Mononuclear cell (primary cell): ENCODE results near the gene DISC1. TPM values are rescaled to one million over a fixed set of nuclear protein-coding genes. Genes with fewer than 3 reads are reported as not detected.
"Not testable (repeated sequence)": the region's sequence is repeated elsewhere in the genome, so short reads cannot be mapped to it uniquely, and the experiment has no call there.

Experiments used
- H3K27me3 ChIP-seq: 2 replicates; pipeline ENCODE4 v1.6.0; 2011; ENCODE audit warnings: low read length, control low read depth; ENCODE audit not compliant: insufficient read depth
- H3K4me1 ChIP-seq: 2 replicates; pipeline ENCODE4 v1.5.1; 2011; ENCODE audit warnings: mild to moderate bottlenecking, low read length, control low read depth; ENCODE audit not compliant: insufficient read depth
- H3K4me3 ChIP-seq: 2 replicates; pipeline ENCODE4 v1.5.1; 2011; ENCODE audit warnings: mild to moderate bottlenecking, low read length, moderate library complexity
- H3K9me3 ChIP-seq: 2 replicates; pipeline ENCODE4 v1.5.1; 2011; ENCODE audit warnings: low read depth, mild to moderate bottlenecking, control low read depth, low read length
- total RNA-seq: library from RNA; depleted of rRNA; stranded (reverse); fragments of >200 nt; gene quantifications from one replicate; pipeline ENCODE4 v1.2.3, GENCODE V29; 2012

Gene DISC1
- total RNA-seq, 1 donor, result 17.2 TPM

GRCh38 chr1:231964961-231965360 lies 338.4 kb downstream of the DISC1 start:
- no peaks in the 10 kb centered on the region for H3K27me3 ChIP-seq
- no peak overlapping the region for H3K4me3 ChIP-seq
- H3K4me1 ChIP-seq, result peaks cover 26% of the 10 kb centered on the region
- H3K9me3 ChIP-seq, result no peaks in the 10 kb centered on the region

GRCh38 chr1:231965615-231966014 lies 339.0 kb downstream of the DISC1 start:
- Histone ChIP-seq H3K4me1 (peaks cover 30% of the 10 kb centered on the region), H3K27me3 (no peaks in the 10 kb centered on the region), H3K4me3 (no peak overlapping the region), H3K9me3 (no peaks in the 10 kb centered on the region)

- no peaks in the 10 kb centered on the region for H3K27me3 ChIP-seq
- H3K4me3 ChIP-seq, result no peak overlapping the region
- no peaks in the 10 kb centered on the region for H3K9me3 ChIP-seq
- peaks cover 44% of the 10 kb centered on the region for H3K4me1 ChIP-seq
Measured at GRCh38 chr1:231966983-231967382, 340.4 kb downstream of the DISC1 start.

GRCh38 chr1:231969076-231969475 lies 342.5 kb downstream of the DISC1 start:
- no peaks in the 10 kb centered on the region for H3K9me3 ChIP-seq
- no peaks in the 10 kb centered on the region for H3K27me3 ChIP-seq
- no peak overlapping the region for H3K4me3 ChIP-seq
- peaks cover 43% of the 10 kb centered on the region for H3K4me1 ChIP-seq

GRCh38 chr1:231969761-231970160 lies 343.2 kb downstream of the DISC1 start:
- H3K9me3 ChIP-seq, H3K4me3 ChIP-seq, H3K27me3 ChIP-seq: not testable (repeated sequence)
- H3K4me1 ChIP-seq, result peaks cover 38% of the 10 kb centered on the region

GRCh38 chr1:231970684-231971083 lies 344.1 kb downstream of the DISC1 start:
- no peaks in the 10 kb centered on the region for H3K27me3 ChIP-seq
- H3K9me3 ChIP-seq, result no peaks in the 10 kb centered on the region
- no peak overlapping the region for H3K4me3 ChIP-seq
- H3K4me1 ChIP-seq, result peaks cover 28% of the 10 kb centered on the region

- Histone ChIP-seq H3K4me3 (no peak overlapping the region), H3K4me1 (peaks cover 26% of the 10 kb centered on the region), H3K9me3 (no peaks in the 10 kb centered on the region), H3K27me3 (no peaks in the 10 kb centered on the region)
Measured at GRCh38 chr1:231971397-231972110, 345.0 kb downstream of the DISC1 start.

GRCh38 chr1:231972111-231972445 lies 345.5 kb downstream of the DISC1 start:
- Histone ChIP-seq H3K9me3 (no peaks in the 10 kb centered on the region), H3K4me3 (no peak overlapping the region), H3K27me3 (no peaks in the 10 kb centered on the region), H3K4me1 (peaks cover 26% of the 10 kb centered on the region)

GRCh38 chr1:231973830-231974229 lies 347.2 kb downstream of the DISC1 start:
- Histone ChIP-seq H3K27me3 (no peaks in the 10 kb centered on the region), H3K4me3 (no peak overlapping the region), H3K4me1 (peaks cover 26% of the 10 kb centered on the region), H3K9me3 (no peaks in the 10 kb centered on the region)

GRCh38 chr1:231976231-231976630 lies 349.6 kb downstream of the DISC1 start:
- H3K4me3 ChIP-seq, result no peak overlapping the region
- H3K9me3 ChIP-seq, result no peaks in the 10 kb centered on the region
- H3K4me1 ChIP-seq, result peaks cover 15% of the 10 kb centered on the region
- no peaks in the 10 kb centered on the region for H3K27me3 ChIP-seq

GRCh38 chr1:231981675-231982074 lies 355.1 kb downstream of the DISC1 start:
- H3K9me3 ChIP-seq, result no peaks in the 10 kb centered on the region
- H3K4me1 ChIP-seq, result no peaks in the 10 kb centered on the region
- H3K27me3 ChIP-seq, result no peaks in the 10 kb centered on the region
- no peak overlapping the region for H3K4me3 ChIP-seq

- Histone ChIP-seq H3K27me3 (no peaks in the 10 kb centered on the region), H3K9me3 (no peaks in the 10 kb centered on the region), H3K4me3 (no peak overlapping the region), H3K4me1 (no peaks in the 10 kb centered on the region)
Measured at GRCh38 chr1:231982871-231983587, 356.4 kb downstream of the DISC1 start.

GRCh38 chr1:231983588-231984193 lies 357.1 kb downstream of the DISC1 start:
- H3K4me1 ChIP-seq, result no peaks in the 10 kb centered on the region
- H3K9me3 ChIP-seq, result no peaks in the 10 kb centered on the region
- no peaks in the 10 kb centered on the region for H3K27me3 ChIP-seq
- H3K4me3 ChIP-seq, result no peak overlapping the region

GRCh38 chr1:231985296-231986023 lies 358.9 kb downstream of the DISC1 start:
- Histone ChIP-seq H3K4me1 (peaks cover 9% of the 10 kb centered on the region), H3K27me3 (no peaks in the 10 kb centered on the region), H3K4me3 (no peak overlapping the region), H3K9me3 (no peaks in the 10 kb centered on the region)
